Panc1 (cell line): ENCODE data around the gene BICD1. TPM values are rescaled to one million over a fixed set of nuclear protein-coding genes. Genes with fewer than 3 reads are reported as not detected.
A peak's percentile ranks its signal among the peaks of the same experiment; 100 is the strongest.

Experiments used
- ATAC-seq: fragments of 200-7000 bp; cut with Tn5 transposase; 2 replicates; pipeline ENCODE4 v1.9.1; 2020; ENCODE audit warnings: mild to moderate bottlenecking, moderate library complexity
- BruUV-seq: library from RNA; stranded (reverse); fragments of 400-500 nt; replicated peaks from 2 replicates; lab custom pipeline; 2021; lab: Mats Ljungman, UMichigan
- CTCF ChIA-PET: fragments of 300-600 bp; sonication (Branson Sonifier 250); formaldehyde crosslinking; loops from one replicate; lab custom pipeline; 2022; ENCODE audit warnings: antibody characterized with exemption; lab: Charles Lee
- POLR2A ChIA-PET: fragments of 300-600 bp; sonication (Branson Sonifier 250); formaldehyde crosslinking; loops from one replicate; lab custom pipeline; 2022; ENCODE audit warnings: antibody characterized with exemption; lab: Charles Lee
- DNase-seq: peaks from one replicate; pipeline ENCODE4 v3.0.0-alpha.2; 2010; ENCODE audit warnings: low read depth, low spot score
- H3K27ac ChIP-seq: 2 replicates; pipeline ENCODE4 v1.5.1; 2011; ENCODE audit warnings: mild to moderate bottlenecking, low read length, inconsistent platforms
- H3K27me3 ChIP-seq: fragments of 200-500 bp; sonication (Bioruptor generic); 2 replicates; pipeline ENCODE4 v1.6.0; 2014; ENCODE audit warnings: low read length, inconsistent platforms; ENCODE audit not compliant: control insufficient read depth, insufficient read depth
- H3K36me3 ChIP-seq: fragments of 200-500 bp; sonication (Bioruptor generic); 2 replicates; pipeline ENCODE4 v1.5.1; 2014; ENCODE audit warnings: inconsistent platforms, mild to moderate bottlenecking, low read length, moderate library complexity; ENCODE audit not compliant: control insufficient read depth, insufficient read depth
- H3K4me1 ChIP-seq: 2 replicates; pipeline ENCODE4 v1.5.1; 2011; ENCODE audit warnings: inconsistent platforms, mild to moderate bottlenecking, low read length, moderate library complexity; ENCODE audit not compliant: control insufficient read depth, insufficient read depth
- H3K4me3 ChIP-seq, 2 experiments: 2 replicates each; pipeline ENCODE4 v1.5.1; 2011 to 2012; ENCODE audit warnings: low read depth in 2 of 2, low read length in 2 of 2, mild to moderate bottlenecking in 2 of 2, inconsistent platforms in 1 of 2, moderate library complexity in 1 of 2
- H3K9me3 ChIP-seq: fragments of 200-500 bp; sonication (Bioruptor generic); 2 replicates; pipeline ENCODE4 v1.5.1; 2014; ENCODE audit warnings: low read depth, mild to moderate bottlenecking, inconsistent platforms, low read length, moderate library complexity; ENCODE audit not compliant: control insufficient read depth, insufficient read depth
- CTCF ChIP-seq: fragments of 450-650 bp; IDR thresholded peaks from 2 replicates; pipeline ENCODE4 v1.5.1; 2017; ENCODE audit warnings: mild to moderate bottlenecking
- POLR2AphosphoS5 ChIP-seq: IDR thresholded peaks from 2 replicates; pipeline ENCODE4 v1.6.1; 2012; ENCODE audit warnings: mild to moderate bottlenecking, low read depth, low read length, moderate library complexity
- REST ChIP-seq, 2 experiments: IDR thresholded peaks; 2 replicates each; pipeline ENCODE4 v1.6.1; 2011 to 2012; ENCODE audit warnings: low read depth in 2 of 2, control low read depth in 1 of 2, low read length in 1 of 2, mild to moderate bottlenecking in 1 of 2, moderate library complexity in 1 of 2; ENCODE audit not compliant: insufficient read depth in 1 of 2
- SIN3A ChIP-seq: IDR thresholded peaks from 2 replicates; pipeline ENCODE4 v1.6.1; 2012; ENCODE audit warnings: low read depth, mild to moderate bottlenecking, low read length, moderate library complexity, borderline replicate concordance; ENCODE audit not compliant: insufficient read depth
- TCF7L2 ChIP-seq: IDR thresholded peaks from 2 replicates; pipeline ENCODE4 v1.6.1; 2011; ENCODE audit warnings: mild to moderate bottlenecking, low read depth, low read length, inconsistent platforms
- in situ Hi-C: cut with HindIII; loops from 2 replicates; pipeline ENCODE4 v1.10.0; 2016; ENCODE audit warnings: low sequenced_read_pairs, low pct_unique_long_range_greater_than_20kb
- intact Hi-C: fragments of 100-400 bp; cut with micrococcal nuclease; formaldehyde crosslinking; loops from one replicate; pipeline ENCODE4 v1.10.0; 2022; ENCODE audit not compliant: unreplicated experiment
- total RNA-seq: library from RNA; stranded (reverse); gene quantifications from one replicate; pipeline ENCODE4 v1.2.1, GENCODE V29; 2021; ENCODE audit not compliant: unreplicated experiment

Gene BICD1
- total RNA-seq, 1 experiment from 2014 or later, result 40.0 TPM

- intact Hi-C loops, result no loop called here
- H3K4me1 ChIP-seq, result no peaks in the 10 kb centered on the region
- no peak for TF ChIP-seq REST (IDR thresholded peaks at IDR 0.05; ENCODE audit: insufficient read depth in 1 of 2, low read depth in 2 of 2, low read length in 1 of 2)
- TF ChIP-seq TCF7L2, result no peak
- no peak for TF ChIP-seq SIN3A
- TF ChIP-seq CTCF, result no peak
- TF ChIP-seq POLR2AphosphoS5, result no peak
- no peaks in the 10 kb centered on the region for H3K9me3 ChIP-seq
- H3K27me3 ChIP-seq, result peaks cover 18% of the 10 kb centered on the region; the same call in 1 of the 2 replicates
- H3K27ac ChIP-seq, result no peak overlapping the region
- DNase-seq (no peak), ATAC-seq (no peak)
- in situ Hi-C loops, result no loop called here
- no TSS peak for BruUV-seq
- H3K4me3 ChIP-seq, result no peak overlapping the region
- POLR2A ChIA-PET, result no interaction called here
- H3K36me3 ChIP-seq, result no peaks in the 10 kb centered on the region
- CTCF ChIA-PET, result no interaction called here
Measured at GRCh38 chr12:32382226-32382625, 275.6 kb downstream of the BICD1 start.

GRCh38 chr12:32390572-32391219 is 284.0 kb downstream of the BICD1 start:
- ChIA-PET POLR2A (interaction anchor here (0.5 to 0.6 kb wide), 2 partner anchors 11 to 263 kb away, joined by 3 to 5 read pairs; no protein-coding TSS in a partner anchor), CTCF (no interaction called here)
- H3K9me3 ChIP-seq, result no peaks in the 10 kb centered on the region
- H3K27ac ChIP-seq, result no peak overlapping the region
- H3K36me3 ChIP-seq, result no peaks in the 10 kb centered on the region
- ATAC-seq (peak; percentile 89), DNase-seq (no peak)
- no peaks in the 10 kb centered on the region for H3K27me3 ChIP-seq
- in situ Hi-C loops, result no loop called here
- H3K4me1 ChIP-seq, result no peaks in the 10 kb centered on the region
- H3K4me3 ChIP-seq, result peak overlapping the region; percentile 38 to 63
- intact Hi-C loops, result no loop called here
- BruUV-seq, result no TSS peak
- TF ChIP-seq REST (IDR thresholded peaks at IDR 0.05; ENCODE audit: insufficient read depth in 1 of 2, low read depth in 2 of 2, low read length in 1 of 2) (no peak), TCF7L2 (no peak), SIN3A (no peak), CTCF (no peak), POLR2AphosphoS5 (no peak)
